GM12878 (cell line): ENCODE results near the gene FLYWCH2. TPM values are rescaled to one million over a fixed set of nuclear protein-coding genes. Genes with fewer than 3 reads are reported as not detected.

ENCODE experiments used
- ATAC-seq: fragments of 200-7000 bp; cut with Tn5 transposase; 3 replicates; pipeline ENCODE4 v1.9.1; 2020; ENCODE audit warnings: mild to moderate bottlenecking, moderate library complexity
- BruUV-seq: library from RNA; stranded (reverse); fragments of 400-500 nt; replicated peaks from 2 replicates; lab custom pipeline; 2021; lab: Mats Ljungman, UMichigan
- CTCF ChIA-PET: fragments of 300-600 bp; sonication (Branson Sonifier 250); formaldehyde crosslinking; extraction: SDS; loops from one replicate; lab custom pipeline; 2021; ENCODE audit warnings: inconsistent platforms; lab: Yijun Ruan, JAX
- POLR2A ChIA-PET: fragments of 350-600 bp; formaldehyde crosslinking; extraction: SDS; loops from one replicate; lab custom pipeline; 2021; ENCODE audit warnings: inconsistent platforms; lab: Charles Lee
- RAD21 ChIA-PET: fragments of 300-600 bp; sonication (Branson Sonifier 250); formaldehyde crosslinking; loops from one replicate; lab custom pipeline; 2023; ENCODE audit warnings: antibody characterized with exemption; ENCODE audit not compliant: unreplicated experiment; lab: Charles Lee
- SMC1A ChIA-PET: fragments of 300-600 bp; sonication (Branson Sonifier 250); formaldehyde crosslinking; loops from one replicate; lab custom pipeline; 2023; ENCODE audit not compliant: unreplicated experiment, uncharacterized antibody; lab: Charles Lee
- DNase-seq: peaks from one replicate; pipeline ENCODE4 v3.0.0-alpha.2; 2011; ENCODE audit warnings: low read depth, low spot score
- FAIRE-seq: peaks from 3 replicates; lab custom pipeline; 2011; peaks lifted over from hg19 to GRCh38; lab: Jason Lieb, UNC
- H2AFZ ChIP-seq: 2 replicates; pipeline ENCODE4 v1.6.0; 2011; ENCODE audit warnings: low read depth, low read length, control low read depth; ENCODE audit not compliant: control insufficient read depth
- H3K27ac ChIP-seq: 2 replicates; pipeline ENCODE4 v1.5.1; 2011; ENCODE audit warnings: control low read depth; ENCODE audit not compliant: control insufficient read depth, insufficient read depth
- H3K27me3 ChIP-seq, 2 experiments: replicated peaks in 1 of 2; 2 replicates each; pipeline versions ENCODE4 v1.6.0 to v1.6.1; 2011; ENCODE audit warnings: low read length in 1 of 2; ENCODE audit not compliant: control insufficient read depth in 2 of 2, insufficient read depth in 2 of 2
- H3K36me3 ChIP-seq, 2 experiments: 2 replicates each; pipeline ENCODE4 v1.5.1; 2011; ENCODE audit warnings: low read length in 1 of 2; ENCODE audit not compliant: control insufficient read depth in 2 of 2, insufficient read depth in 2 of 2
- H3K4me1 ChIP-seq: 2 replicates; pipeline ENCODE4 v1.6.1; 2011; ENCODE audit warnings: mild to moderate bottlenecking, low read length, moderate library complexity, mixed read lengths; ENCODE audit not compliant: control insufficient read depth, insufficient read depth
- H3K4me2 ChIP-seq: 2 replicates; pipeline ENCODE4 v1.6.0; 2011; ENCODE audit warnings: control low read depth; ENCODE audit not compliant: control insufficient read depth, insufficient read depth
- H3K4me3 ChIP-seq: fragments of 200-600 bp; sonication (generic); 2 replicates; pipeline ENCODE4 v1.5.1; 2016
- H3K79me2 ChIP-seq: 2 replicates; pipeline ENCODE4 v1.6.0; 2011; ENCODE audit warnings: low read length; ENCODE audit not compliant: control insufficient read depth, insufficient read depth
- H3K9ac ChIP-seq: 2 replicates; pipeline ENCODE4 v1.8.0; 2011; ENCODE audit warnings: low read length, control low read depth, mixed read lengths; ENCODE audit not compliant: control insufficient read depth, insufficient read depth
- H3K9me3 ChIP-seq: replicated peaks from 3 replicates; pipeline ENCODE4 v1.5.1; 2011; ENCODE audit warnings: mild to moderate bottlenecking, low read length; ENCODE audit not compliant: control insufficient read depth, insufficient read depth
- H4K20me1 ChIP-seq: 2 replicates; pipeline ENCODE4 v1.6.0; 2011; ENCODE audit not compliant: control insufficient read depth, insufficient read depth
- BHLHE40 ChIP-seq, 2 experiments: fragments of 450-650 bp in 1 of 2; IDR thresholded peaks; 2 replicates each; pipeline ENCODE4 v1.6.1; 2011 to 2017; ENCODE audit warnings: low read depth in 2 of 2, borderline replicate concordance in 1 of 2, improper control_type of control experiment in 1 of 2, low read length in 1 of 2, mild to moderate bottlenecking in 1 of 2
- EED ChIP-seq: sonication (generic); IDR thresholded peaks from 2 replicates; pipeline ENCODE4 v1.6.1; 2016; ENCODE audit warnings: antibody characterized with exemption, low read depth
- IKZF1 ChIP-seq: fragments of 450-650 bp; conservative IDR thresholded peaks from 2 replicates; pipeline ENCODE4 v1.6.1; 2017; ENCODE audit warnings: antibody characterized with exemption, mild to moderate bottlenecking
- MXI1 ChIP-seq: fragments of 150-350 bp; IDR thresholded peaks from 2 replicates; pipeline ENCODE4 v1.6.1; 2011; ENCODE audit warnings: low read depth, mild to moderate bottlenecking, inconsistent platforms, low read length, improper control_type of control experiment
- PAX5 ChIP-seq: IDR thresholded peaks from 2 replicates; pipeline ENCODE4 v1.6.1; 2011; ENCODE audit warnings: low read depth, low read length, borderline replicate concordance
- TCF3 ChIP-seq: IDR thresholded peaks from 2 replicates; pipeline ENCODE4 v1.6.1; 2012; ENCODE audit warnings: low read depth, mild to moderate bottlenecking, low read length, borderline replicate concordance; ENCODE audit not compliant: insufficient read depth
- WGBS: methylation state at CpG from one replicate; pipeline ENCODE4 v1.1.6; 2016; ENCODE audit warnings: low lambda C conversion rate; ENCODE audit not compliant: insufficient replicate concordance, insufficient coverage; ENCODE audit errors: missing lambda C conversion rate; 5-methylcytosine and 5-hydroxymethylcytosine counted together
- in situ Hi-C: fragments of 300-500 bp; cut with MboI; formaldehyde crosslinking; loops from 9 replicates; pipeline ENCODE4 v1.14.3; 2018; ENCODE audit warnings: mixed read lengths
- intact Hi-C: fragments of 100-400 bp; cut with micrococcal nuclease; formaldehyde crosslinking; loops from one replicate; pipeline ENCODE4 v1.14.2; 2022; ENCODE audit not compliant: unreplicated experiment
- polyA plus RNA-seq, 11 experiments: library from polyadenylated mRNA; depleted of rRNA in 4 of 11; unstranded in 6 of 11; stranded (reverse) in 5 of 11; fragments of >200 nt; fragmentation: Nextera tagmentation in 4 of 11; fragmentation: Illumina TruSeq in 1 of 11; extraction: Ambion mirVana in 4 of 11; extraction: Trizol in 1 of 11; gene quantifications; 1 replicate in 1 of 11; 2 replicates in 10 of 11; pipeline versions ENCODE4 v1.2.1 to v1.2.3, GENCODE V29; 2011 to 2016; ENCODE audit warnings: inconsistent platforms in 2 of 11, missing spikeins in 2 of 11, low read depth in 1 of 11
- total RNA-seq, 4 experiments: library from RNA; depleted of rRNA in 3 of 4; stranded (reverse); fragments of >200 nt in 3 of 4; fragmentation: Illumina TruSeq in 1 of 4; extraction: Trizol in 1 of 4; gene quantifications; 2 replicates each; pipeline versions ENCODE4 v1.2.1 to v1.2.3, GENCODE V29; 2013 to 2021

Gene FLYWCH2
- total and polyA plus RNA-seq, 10 of the 15 experiments (the other 5 are each of a cell fraction or from before 2014, with no cell fraction given), result 0.27 to 43.1 (median 17.7) TPM

DNA sequence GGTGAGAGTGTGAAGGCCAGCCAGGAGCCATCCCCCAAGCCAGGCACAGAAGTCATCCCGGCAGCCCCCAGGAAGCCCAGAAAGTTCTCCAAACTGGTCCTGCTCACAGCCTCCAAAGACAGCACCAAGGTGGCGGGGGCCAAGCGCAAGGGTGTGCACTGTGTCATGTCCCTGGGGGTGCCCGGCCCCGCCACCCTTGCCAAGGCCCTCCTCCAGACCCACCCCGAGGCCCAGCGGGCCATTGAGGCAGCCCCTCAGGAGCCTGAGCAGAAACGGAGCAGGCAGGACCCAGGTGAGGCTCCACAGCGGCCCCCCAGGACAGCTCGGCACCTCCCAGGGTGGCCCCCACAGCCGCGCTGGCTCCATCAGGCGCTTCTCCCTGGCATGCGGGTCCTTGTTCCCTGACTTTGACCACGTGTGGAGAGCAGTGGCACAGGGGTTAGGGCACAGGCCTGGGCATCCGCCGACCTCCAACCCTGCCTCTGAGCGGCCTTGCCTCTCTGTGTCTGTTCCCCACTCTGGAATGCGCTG lies 13.5 kb downstream of the FLYWCH2 start:
- 88% methylated on average over 18 of the region's 19 CpGs for WGBS
- Histone ChIP-seq H3K4me1 (no peaks in the 10 kb centered on the region), H3K36me3 (no peaks in the 10 kb centered on the region), H3K4me3 (no peak overlapping the region), H3K9ac (no peak overlapping the region), H3K27me3 (no peaks in the 10 kb centered on the region), H3K4me2 (no peak overlapping the region), H3K27ac (no peak overlapping the region), H4K20me1 (no peaks in the 10 kb centered on the region), H2AFZ (no peak overlapping the region), H3K79me2 (no peaks in the 10 kb centered on the region), H3K9me3 (no peaks in the 10 kb centered on the region)
- TF ChIP-seq BHLHE40 (IDR thresholded peaks at IDR 0.05; ENCODE audit: borderline replicate concordance in 1 of 2, low read depth in 2 of 2, low read length in 1 of 2) (no peak), IKZF1 (no peak), EED (no peak), MXI1 (no peak), PAX5 (no peak), TCF3 (no peak)
- no TSS peak for BruUV-seq
- ATAC-seq (no peak), DNase-seq (no peak), FAIRE-seq (no peak)
- ChIA-PET POLR2A (interaction anchor here (0.6 to 3.4 kb wide), 3 partner anchors 13 to 15 kb away, joined by 3 to 20 read pairs (median 4); partner anchors contain the start of genes FLYWCH1 and FLYWCH2), CTCF (interaction anchor here (0.7 to 1.2 kb wide), 4 partner anchors 9 to 21 kb away, joined by 3 to 6 read pairs (median 4); partner anchors contain the start of gene FLYWCH2), RAD21 (interaction anchor here (0.8 to 1.6 kb wide), 4 partner anchors 10 to 28 kb away, joined by 3 to 12 read pairs (median 4); partner anchors contain the start of genes FLYWCH1 and FLYWCH2), SMC1A (interaction anchor here (0.8 to 1.2 kb wide), 3 partner anchors 10 to 14 kb away, joined by 3 read pairs; partner anchors contain the start of gene FLYWCH2)
- in situ Hi-C loops (no loop called here), intact Hi-C loops (no loop called here)
